ENCODE results near the gene FNIP1. TPM values are rescaled to one million over a fixed set of nuclear protein-coding genes. Genes with fewer than 3 reads are reported as not detected.

FNIP1 gene
- total and polyA plus RNA-seq, 2 donors (not counting 1 experiment from before 2014, with no cell fraction given), result 10.3 to 52.8 TPM

DNA sequence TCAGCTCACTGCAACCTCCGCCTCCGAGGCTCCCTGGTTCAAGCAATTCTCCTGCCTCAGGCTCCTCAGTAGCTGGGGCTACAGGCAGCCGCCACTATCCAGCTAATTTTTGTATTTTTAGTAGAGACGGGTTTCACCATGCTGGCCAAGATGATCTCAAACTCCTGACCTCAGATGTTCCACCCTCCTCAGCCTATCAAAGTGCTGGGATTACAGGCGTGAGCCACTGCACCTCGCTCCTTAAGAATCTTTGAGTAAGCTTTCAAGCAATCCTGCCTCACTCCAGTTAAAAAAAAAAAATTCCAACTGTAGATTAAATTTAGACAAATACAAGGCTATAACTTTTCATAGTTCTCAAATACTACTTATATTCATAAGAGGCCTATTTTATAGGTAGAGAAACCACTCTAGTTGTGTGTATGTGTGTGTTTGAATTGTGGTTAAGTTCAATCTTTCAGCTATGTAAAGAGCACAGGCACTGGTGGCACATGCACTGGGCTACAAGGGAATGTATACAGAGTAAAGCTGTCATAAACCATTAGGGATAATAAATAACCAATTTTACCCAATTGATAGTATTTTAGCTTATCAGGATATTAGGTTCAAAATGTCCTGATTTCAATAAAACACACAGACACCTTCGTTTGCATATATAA lies 111.2 kb downstream of the FNIP1 start:
- Mint-ChIP-seq H3K27me3 (no peaks in the 10 kb centered on the region), H3K4me3 (no peak overlapping the region), H3K4me1 (peaks cover 16% of the 10 kb centered on the region), H3K9me3 (ENCODE audit: insufficient read depth) (peaks cover 2% of the 10 kb centered on the region), H3K27ac (no peak overlapping the region)
- no peaks in the 10 kb centered on the region for H4K20me1 ChIP-seq (ENCODE audit: control insufficient read depth, insufficient read depth, low read length, poor library complexity, severe bottlenecking)
- no peak overlapping the region for H3K4me2 ChIP-seq (replicated peaks; ENCODE audit: low read depth, low read length, poor library complexity, severe bottlenecking)
- H2AFZ ChIP-seq (ENCODE audit: insufficient read depth, low read depth, low read length, poor library complexity, severe bottlenecking), result no peak overlapping the region
- peaks cover 16% of the 10 kb centered on the region in 2 donors for H3K4me1 ChIP-seq (ENCODE audit: control insufficient read depth in 2 of 2, insufficient read depth in 2 of 2, low read length in 2 of 2)
- WGBS (ENCODE audit: insufficient coverage), result 100% methylated on average over 5 of the region's 7 CpGs
- peaks cover 0 to 10% of the 10 kb centered on the region in 2 experiments for H3K36me3 ChIP-seq (replicated peaks in 1 of 2; ENCODE audit: control extremely low read depth in 1 of 2, control insufficient read depth in 1 of 2, extremely low read depth in 1 of 2, insufficient read depth in 2 of 2, low read length in 1 of 2)
- DNase-seq, result no peak
- intact Hi-C loops (cut with micrococcal nuclease), result no loop called here
- H3K4me3 ChIP-seq (ENCODE audit: control extremely low read depth in 1 of 5, extremely low read depth in 1 of 5, insufficient read depth in 1 of 5, low read depth in 2 of 5, low read length in 4 of 5), result no peak overlapping the region
- TF ChIP-seq EZH2 (IDR thresholded peaks at IDR 0.05; ENCODE audit: borderline replicate concordance, insufficient read depth, low read depth, low read length, poor library complexity, severe bottlenecking) (no peak), CTCF (IDR thresholded peaks at IDR 0.05) (no peak)
- H3K27me3 ChIP-seq (replicated peaks in 1 of 4; ENCODE audit: control extremely low read depth in 1 of 4, control insufficient read depth in 3 of 4, insufficient read depth in 4 of 4, low read length in 3 of 4), result no peaks in the 10 kb centered on the region
- H3K9ac ChIP-seq (ENCODE audit: low read length), result no peak overlapping the region
- H3K79me2 ChIP-seq (ENCODE audit: control insufficient read depth, insufficient read depth, low read length), result no peaks in the 10 kb centered on the region
- ChIA-PET POLR2A (no interaction called here), CTCF (interaction anchor here (1.6 kb wide), 1 partner anchor 39 kb away, joined by 3 read pairs; no protein-coding TSS in a partner anchor)
- H3K9me3 ChIP-seq (ENCODE audit: control extremely low read depth in 1 of 3, control insufficient read depth in 2 of 3, insufficient read depth in 1 of 3, low read length in 2 of 3), result no peaks in the 10 kb centered on the region
- H3K27ac ChIP-seq (ENCODE audit: low read length in 2 of 2), result no peak overlapping the region
- no peak for ATAC-seq (ENCODE audit: low read depth)

DNA sequence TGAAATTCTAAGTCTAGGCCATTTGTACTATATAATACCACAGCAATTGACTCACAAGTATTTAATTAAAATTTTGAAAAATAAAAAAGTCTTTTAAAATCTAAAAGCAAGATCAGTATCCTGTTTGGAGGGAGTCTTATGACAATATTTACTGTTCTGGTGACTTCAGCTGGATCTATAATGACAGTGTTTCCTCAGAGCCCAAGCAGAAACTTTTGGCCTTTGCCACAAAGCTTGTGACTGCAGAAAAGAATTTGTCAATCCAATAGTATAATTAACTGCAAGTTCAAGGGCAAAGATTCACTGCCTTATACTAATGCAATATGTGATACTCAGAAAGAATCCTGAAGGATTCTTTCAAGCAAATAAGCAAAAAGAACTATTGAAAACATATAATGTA lies 112.2 kb downstream of the FNIP1 start:
- H3K4me2 ChIP-seq (replicated peaks; ENCODE audit: low read depth, low read length, poor library complexity, severe bottlenecking), result no peak overlapping the region
- Mint-ChIP-seq H3K27me3 (no peaks in the 10 kb centered on the region), H3K4me1 (peaks cover 16% of the 10 kb centered on the region), H3K27ac (no peak overlapping the region), H3K4me3 (no peak overlapping the region), H3K9me3 (ENCODE audit: insufficient read depth) (no peaks in the 10 kb centered on the region)
- no peaks in the 10 kb centered on the region for H4K20me1 ChIP-seq (ENCODE audit: control insufficient read depth, insufficient read depth, low read length, poor library complexity, severe bottlenecking)
- POLR2A ChIA-PET, result no interaction called here
- H3K4me3 ChIP-seq (ENCODE audit: control extremely low read depth in 1 of 5, extremely low read depth in 1 of 5, insufficient read depth in 1 of 5, low read depth in 2 of 5, low read length in 4 of 5), result no peak overlapping the region
- peaks cover 16% of the 10 kb centered on the region in 2 donors for H3K4me1 ChIP-seq (ENCODE audit: control insufficient read depth in 2 of 2, insufficient read depth in 2 of 2, low read length in 2 of 2)
- no peak for TF ChIP-seq EZH2 (IDR thresholded peaks at IDR 0.05; ENCODE audit: borderline replicate concordance, insufficient read depth, low read depth, low read length, poor library complexity, severe bottlenecking)
- no peak for TF ChIP-seq CTCF (IDR thresholded peaks at IDR 0.05)
- no peaks in the 10 kb centered on the region for H3K27me3 ChIP-seq (replicated peaks in 1 of 4; ENCODE audit: control extremely low read depth in 1 of 4, control insufficient read depth in 3 of 4, insufficient read depth in 4 of 4, low read length in 3 of 4)
- peaks cover 0 to 8% of the 10 kb centered on the region in 2 experiments for H3K36me3 ChIP-seq (replicated peaks in 1 of 2; ENCODE audit: control extremely low read depth in 1 of 2, control insufficient read depth in 1 of 2, extremely low read depth in 1 of 2, insufficient read depth in 2 of 2, low read length in 1 of 2)
- ATAC-seq (ENCODE audit: low read depth) (no peak), DNase-seq (no peak)
- intact Hi-C loops (cut with micrococcal nuclease), result loop anchor here (5.0 kb wide), 1 partner anchor 47 kb away; the partner anchor contains the start of gene RAPGEF6
- CTCF ChIA-PET, result interaction anchor here (1.4 to 1.6 kb wide), 3 partner anchors 38 to 323 kb away, joined by 3 to 6 read pairs (median 3); no protein-coding TSS in a partner anchor
- no peak overlapping the region for H2AFZ ChIP-seq (ENCODE audit: insufficient read depth, low read depth, low read length, poor library complexity, severe bottlenecking)
- no peak overlapping the region for H3K9ac ChIP-seq (ENCODE audit: low read length)
- H3K79me2 ChIP-seq (ENCODE audit: control insufficient read depth, insufficient read depth, low read length), result peaks cover 3% of the 10 kb centered on the region
- no peaks in the 10 kb centered on the region for H3K9me3 ChIP-seq (ENCODE audit: control extremely low read depth in 1 of 3, control insufficient read depth in 2 of 3, insufficient read depth in 1 of 3, low read length in 2 of 3)
- no peak overlapping the region for H3K27ac ChIP-seq (ENCODE audit: low read length in 2 of 2)
